ENCODE measurements around the gene FLII. TPM values are rescaled to one million over a fixed set of nuclear protein-coding genes. Genes with fewer than 3 reads are reported as not detected.

FLII gene
- polyA plus RNA-seq, 1 of the 3 experiments (the other 2 are of a cell fraction), result 244 TPM

GRCh38 chr17:18198530-18198929 is 60.0 kb downstream of the FLII start:
- H4K20me1 ChIP-seq (ENCODE audit: insufficient read depth), result peaks cover 77% of the 10 kb centered on the region
- no peaks in the 10 kb centered on the region for H3F3A ChIP-seq (replicated peaks; ENCODE audit: insufficient read depth)
- no peak for DNase-seq
- WGBS (ENCODE audit: low lambda C conversion rate), result 94% methylated on average over 4 of the region's 4 CpGs
- no peaks in the 10 kb centered on the region for H3K9me2 ChIP-seq
- TF ChIP-seq RFX5 (IDR thresholded peaks at IDR 0.05; ENCODE audit: low read length), result no peak
- no peak for TF ChIP-seq USF1 (IDR thresholded peaks at IDR 0.05; ENCODE audit: borderline replicate concordance, low read depth)
- TF ChIP-seq RCOR1 (IDR thresholded peaks at IDR 0.05; ENCODE audit: low read length), result no peak
- no peak for TF ChIP-seq TAF1 (IDR thresholded peaks at IDR 0.05; ENCODE audit: borderline replicate concordance, low read depth, low read length)
- H3K9ac ChIP-seq, result no peak overlapping the region
- ChIA-PET CTCF (interaction anchor here (1.0 to 1.3 kb wide), 3 partner anchors 9 to 19 kb away, joined by 3 to 8 read pairs (median 4); no protein-coding TSS in a partner anchor), POLR2A (no interaction called here)
- no peaks in the 10 kb centered on the region; a peak in 2 of 4 replicates for H3K4me1 ChIP-seq (ENCODE audit: control insufficient read depth in 1 of 2, insufficient read depth in 2 of 2, low read depth in 1 of 2, low read length in 1 of 2)
- H3K79me2 ChIP-seq (ENCODE audit: insufficient read depth), result peaks cover 98% of the 10 kb centered on the region
- no peak overlapping the region for H3K4me2 ChIP-seq
- no peaks in the 10 kb centered on the region for H3K9me3 ChIP-seq
- H3K36me3 ChIP-seq (replicated peaks in 1 of 2; ENCODE audit: control insufficient read depth in 1 of 2, insufficient read depth in 2 of 2, low read length in 1 of 2), result peaks cover 35 to 50% of the 10 kb centered on the region in 2 experiments
- no peaks in the 10 kb centered on the region for H3K27me3 ChIP-seq (ENCODE audit: insufficient read depth)
- no peak overlapping the region for H3K27ac ChIP-seq (ENCODE audit: low read depth in 2 of 2, low read length in 1 of 2)
- no peak overlapping the region for H3K4me3 ChIP-seq (ENCODE audit: low read depth in 2 of 2, low read length in 1 of 2)
- H2AFZ ChIP-seq (ENCODE audit: low read depth), result no peak overlapping the region

- Histone ChIP-seq H4K20me1 (ENCODE audit: insufficient read depth) (peaks cover 75% of the 10 kb centered on the region), H3K9me2 (no peaks in the 10 kb centered on the region), H3K4me1 (ENCODE audit: control insufficient read depth in 1 of 2, insufficient read depth in 2 of 2, low read depth in 1 of 2, low read length in 1 of 2) (no peaks in the 10 kb centered on the region; a peak in 2 of 4 replicates), H3K4me3 (ENCODE audit: low read depth in 2 of 2, low read length in 1 of 2) (no peak overlapping the region), H3K27ac (ENCODE audit: low read depth in 2 of 2, low read length in 1 of 2) (no peak overlapping the region), H3K9ac (no peak overlapping the region), H3K9me3 (no peaks in the 10 kb centered on the region), H2AFZ (ENCODE audit: low read depth) (no peak overlapping the region), H3K36me3 (replicated peaks in 1 of 2; ENCODE audit: control insufficient read depth in 1 of 2, insufficient read depth in 2 of 2, low read length in 1 of 2) (peaks cover 39 to 47% of the 10 kb centered on the region in 2 experiments), H3K27me3 (ENCODE audit: insufficient read depth) (no peaks in the 10 kb centered on the region), H3F3A (replicated peaks; ENCODE audit: insufficient read depth) (no peaks in the 10 kb centered on the region), H3K4me2 (no peak overlapping the region), H3K79me2 (ENCODE audit: insufficient read depth) (peaks cover 98% of the 10 kb centered on the region)
- CTCF ChIA-PET, result interaction anchor here (1.0 to 1.2 kb wide), 2 partner anchors 8 to 9 kb away, joined by 3 to 4 read pairs; no protein-coding TSS in a partner anchor
- no peak for DNase-seq
- WGBS (ENCODE audit: low lambda C conversion rate), result 76% methylated on average over 3 of the region's 3 CpGs
- no peak for TF ChIP-seq EZH2phosphoT487 (IDR thresholded peaks at IDR 0.05; ENCODE audit: borderline replicate concordance, low read depth)
- TF ChIP-seq FOXM1 (IDR thresholded peaks at IDR 0.05; ENCODE audit: low read depth), result no peak
- TF ChIP-seq IRF3 (IDR thresholded peaks at IDR 0.05; ENCODE audit: low read depth, low read length), result no peak
- TF ChIP-seq POLR2AphosphoS5 (IDR thresholded peaks at IDR 0.05; ENCODE audit: low read depth, low read length), result no peak
- no peak for TF ChIP-seq USF1 (IDR thresholded peaks at IDR 0.05; ENCODE audit: borderline replicate concordance, low read depth)
- POLR2A ChIA-PET, result interaction anchor here (0.5 kb wide), 1 partner anchor 131 kb away, joined by 3 read pairs; no protein-coding TSS in a partner anchor
Measured at GRCh38 chr17:18197535-18198194, 60.9 kb downstream of the FLII start.

Data from SK-N-SH (cell line).